CD4-positive, CD25-positive, alpha-beta regulatory T cell (primary cell): ENCODE results near the gene NRL. TPM values are rescaled to one million over a fixed set of nuclear protein-coding genes. Genes with fewer than 3 reads are reported as not detected.

Experiments used
- ATAC-seq, 2 donors: fragments of 150-1000 bp; cut with Tn5 transposase; one replicate each; pipeline ENCODE4 v1.10.0; 2021; ENCODE audit warnings: low read depth in 2 of 2, moderate number of reproducible peaks in 2 of 2, moderate library complexity in 1 of 2
- DNase-seq, 3 donors: peaks; one replicate each; pipeline versions ENCODE4 v3.0.0 to v3.0.0-alpha.2; 2012 to 2022; ENCODE audit warnings: mixed read lengths in 1 of 3
- H3K27ac ChIP-seq: one replicate; pipeline ENCODE4 v1.7.0; 2013; ENCODE audit warnings: mild to moderate bottlenecking, low read length; ENCODE audit not compliant: insufficient read depth, poor library complexity, severe bottlenecking
- H3K27me3 ChIP-seq: one replicate; pipeline ENCODE4 v1.7.0; 2013; ENCODE audit warnings: low read length; ENCODE audit not compliant: control insufficient read depth, insufficient read depth
- H3K36me3 ChIP-seq: one replicate; pipeline ENCODE4 v1.7.0; 2013; ENCODE audit warnings: mild to moderate bottlenecking, low read length, moderate library complexity; ENCODE audit not compliant: control insufficient read depth, insufficient read depth
- H3K4me1 ChIP-seq: 2 replicates; pipeline ENCODE4 v1.7.0; 2013; ENCODE audit warnings: mild to moderate bottlenecking, low read length; ENCODE audit not compliant: insufficient read depth, control insufficient read depth, poor library complexity, severe bottlenecking
- H3K4me3 ChIP-seq: one replicate; pipeline ENCODE4 v1.7.0; 2013; ENCODE audit warnings: low read depth, mild to moderate bottlenecking, low read length, moderate library complexity
- H3K9me3 ChIP-seq, 2 experiments: 1 replicate in 1 of 2; 2 replicates in 1 of 2; pipeline ENCODE4 v1.7.0; 2013; ENCODE audit warnings: low read length in 2 of 2, mild to moderate bottlenecking in 1 of 2, moderate library complexity in 1 of 2; ENCODE audit not compliant: control insufficient read depth in 2 of 2
- H3K27ac Mint-ChIP-seq, 3 donors: one replicate each; pipeline ENCODE4 v1.8.0; 2020 to 2022; ENCODE audit warnings: mild to moderate bottlenecking in 3 of 3, mixed read lengths in 3 of 3, moderate library complexity in 2 of 3
- H3K27me3 Mint-ChIP-seq: one replicate; pipeline ENCODE4 v1.8.0; 2022; ENCODE audit warnings: mild to moderate bottlenecking, mixed read lengths
- H3K36me3 Mint-ChIP-seq: one replicate; pipeline ENCODE4 v1.8.0; 2020; ENCODE audit warnings: mixed read lengths
- H3K4me1 Mint-ChIP-seq, 4 donors: one replicate each; pipeline ENCODE4 v1.8.0; 2020 to 2022; ENCODE audit warnings: mixed read lengths in 4 of 4, mild to moderate bottlenecking in 1 of 4
- H3K4me3 Mint-ChIP-seq, 4 donors: one replicate each; pipeline ENCODE4 v1.8.0; 2020 to 2022; ENCODE audit warnings: mild to moderate bottlenecking in 4 of 4, mixed read lengths in 4 of 4, moderate library complexity in 3 of 4
- H3K9me3 Mint-ChIP-seq, 7 donors: one replicate each; pipeline ENCODE4 v1.8.0; 2020 to 2022; ENCODE audit warnings: mixed read lengths in 7 of 7, mild to moderate bottlenecking in 3 of 7, moderate library complexity in 2 of 7
- polyA plus RNA-seq, 4 donors: library from polyadenylated mRNA; unstranded; fragments of 300-500 nt; fragmentation: Illumina TruSeq; gene quantifications; one replicate each; pipeline ENCODE4 v1.2.3, GENCODE V29; 2021
- total RNA-seq: library from RNA; stranded (reverse); gene quantifications from one replicate; pipeline ENCODE4 v1.2.3, GENCODE V29; 2022

NRL gene
- total and polyA plus RNA-seq, 5 donors from 2014 or later: 1.9 to 2.9 (median 2.2) TPM

GRCh38 chr14:24147761-24148428 is 33.1 kb upstream of the NRL start:
- Mint-ChIP-seq H3K27me3 (no peaks in the 10 kb centered on the region), H3K4me1 (peaks cover 0 to 68% (median 41%) of the 10 kb centered on the region in 4 donors), H3K4me3 (peak overlapping the region; percentile 92 to 98 (median 95)), H3K27ac (peak overlapping the region; percentile 70 to 93 (median 88)), H3K9me3 (no peaks in the 10 kb centered on the region), H3K36me3 (peaks cover 15% of the 10 kb centered on the region)
- Histone ChIP-seq H3K27me3 (no peaks in the 10 kb centered on the region), H3K4me1 (peaks cover 46% of the 10 kb centered on the region), H3K9me3 (no peaks in the 10 kb centered on the region), H3K36me3 (peaks cover 49% of the 10 kb centered on the region), H3K27ac (peak overlapping the region; percentile 92), H3K4me3 (peak overlapping the region; percentile 77)
- DNase-seq (no peak), ATAC-seq (no peak)

DNA sequence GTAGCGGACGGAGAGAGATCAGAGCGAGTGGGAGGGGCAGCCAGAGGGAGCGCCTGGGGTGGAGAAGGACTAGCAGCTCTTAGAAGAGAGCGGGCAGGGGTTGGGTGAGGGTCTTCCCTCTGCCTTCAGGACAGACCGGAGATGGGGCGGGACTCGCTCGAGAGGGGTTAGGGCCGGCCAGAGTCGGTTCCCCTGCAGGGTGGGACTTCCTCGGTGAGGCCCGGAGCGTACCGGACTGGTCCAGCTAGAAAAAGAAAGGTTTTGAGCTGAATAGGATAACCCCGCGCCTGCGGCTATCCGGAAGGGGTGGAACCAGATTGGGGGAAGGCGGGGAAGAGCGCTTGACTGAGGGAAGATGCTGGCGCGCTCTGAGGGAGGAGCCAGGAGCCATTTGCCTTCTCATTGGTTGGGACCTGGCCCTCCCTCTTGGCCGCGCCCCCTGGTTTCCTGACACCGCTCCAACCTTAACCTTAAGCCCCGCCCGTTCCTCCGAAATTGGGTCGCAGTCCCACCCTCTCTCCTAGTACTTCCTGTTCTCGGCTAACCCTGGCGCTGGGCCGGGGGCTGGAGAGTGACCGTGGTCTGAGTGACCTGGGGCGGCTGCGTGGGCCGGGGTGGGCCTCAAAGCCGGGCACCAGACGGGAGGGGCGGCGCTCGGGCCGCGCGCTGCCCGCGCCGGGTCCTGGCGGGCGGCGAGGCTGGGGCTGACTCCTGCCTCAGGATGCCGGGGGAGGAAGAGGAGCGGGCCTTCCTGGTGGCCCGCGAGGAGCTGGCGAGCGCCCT is 32.4 kb upstream of the NRL start, which contains the start of gene RNF31:
Gene RNF31 (plus strand): TSS at position 521 of the 783 bp plus-strand sequence. CDS start 201 bp downstream, at position 722.
- H3K27me3 Mint-ChIP-seq: no peaks in the 10 kb centered on the region
- Histone ChIP-seq H3K27me3 (no peaks in the 10 kb centered on the region), H3K4me1 (peaks cover 49% of the 10 kb centered on the region), H3K9me3 (no peaks in the 10 kb centered on the region), H3K4me3 (peak within 1 kb of the TSS; percentile 96), H3K27ac (peak within 1 kb of the TSS; percentile 92), H3K36me3 (peaks cover 44% of the 10 kb centered on the region)
- peaks cover 15% of the 10 kb centered on the region for H3K36me3 Mint-ChIP-seq
- H3K27ac Mint-ChIP-seq: peak within 1 kb of the TSS; percentile 92 to 98 (median 97)
- H3K9me3 Mint-ChIP-seq: no peaks in the 10 kb centered on the region
- H3K4me3 Mint-ChIP-seq: peak within 1 kb of the TSS; percentile 98 to 100 (median 100)
- peaks cover 0 to 75% (median 41%) of the 10 kb centered on the region in 4 donors for H3K4me1 Mint-ChIP-seq
- ATAC-seq (peak; percentile 89 to 90), DNase-seq (peak; percentile 97 to 100 (median 97))

DNA sequence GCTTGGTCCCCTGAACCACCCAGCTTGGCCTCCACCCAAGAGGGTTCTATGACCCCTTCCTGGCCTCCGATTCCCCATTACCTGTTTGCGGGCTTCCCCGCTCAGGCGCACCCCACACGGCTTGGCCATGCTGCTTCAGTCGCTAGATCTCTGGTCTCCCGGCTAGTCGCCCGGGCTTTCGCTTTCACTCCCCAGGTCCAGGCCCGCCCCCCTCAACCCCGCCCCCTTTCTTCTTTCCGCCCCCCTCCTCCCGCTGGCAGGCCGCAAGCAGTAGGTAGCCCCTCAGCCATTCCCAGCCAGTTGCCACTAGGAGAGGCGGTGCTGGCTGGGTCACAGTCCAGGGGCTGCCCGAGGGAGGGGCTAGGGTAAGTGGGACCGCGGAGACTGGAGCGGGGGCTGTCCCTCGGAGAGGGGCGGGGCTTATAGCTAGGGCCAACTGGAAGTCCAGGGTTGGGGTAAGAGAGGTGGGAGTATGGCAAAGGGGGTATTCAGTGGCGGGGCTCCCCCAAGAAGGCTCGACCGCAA is 31.8 kb upstream of the NRL start, which contains the start of gene PSME2:
Gene PSME2 (minus strand): TSS at position 158 of the 525 bp plus-strand sequence. CDS start 29 bp downstream, at position 129.
- H3K4me1 ChIP-seq: peaks cover 54% of the 10 kb centered on the region
- DNase-seq (peak; percentile 83 to 91 (median 88)), ATAC-seq (peak; percentile 43 to 48)
- H3K9me3 ChIP-seq: no peaks in the 10 kb centered on the region
- H3K4me3 ChIP-seq: peak within 1 kb of the TSS; percentile 96
- peaks cover 37% of the 10 kb centered on the region for H3K36me3 ChIP-seq
- peak within 1 kb of the TSS; percentile 92 for H3K27ac ChIP-seq
- no peaks in the 10 kb centered on the region for H3K27me3 Mint-ChIP-seq
- H3K27me3 ChIP-seq: no peaks in the 10 kb centered on the region
- peaks cover 12% of the 10 kb centered on the region for H3K36me3 Mint-ChIP-seq
- H3K4me1 Mint-ChIP-seq: peaks cover 0 to 78% (median 45%) of the 10 kb centered on the region in 4 donors
- peak within 1 kb of the TSS; percentile 98 to 100 (median 100) for H3K4me3 Mint-ChIP-seq
- peak within 1 kb of the TSS; percentile 92 to 98 (median 97) for H3K27ac Mint-ChIP-seq
- no peaks in the 10 kb centered on the region for H3K9me3 Mint-ChIP-seq

DNA sequence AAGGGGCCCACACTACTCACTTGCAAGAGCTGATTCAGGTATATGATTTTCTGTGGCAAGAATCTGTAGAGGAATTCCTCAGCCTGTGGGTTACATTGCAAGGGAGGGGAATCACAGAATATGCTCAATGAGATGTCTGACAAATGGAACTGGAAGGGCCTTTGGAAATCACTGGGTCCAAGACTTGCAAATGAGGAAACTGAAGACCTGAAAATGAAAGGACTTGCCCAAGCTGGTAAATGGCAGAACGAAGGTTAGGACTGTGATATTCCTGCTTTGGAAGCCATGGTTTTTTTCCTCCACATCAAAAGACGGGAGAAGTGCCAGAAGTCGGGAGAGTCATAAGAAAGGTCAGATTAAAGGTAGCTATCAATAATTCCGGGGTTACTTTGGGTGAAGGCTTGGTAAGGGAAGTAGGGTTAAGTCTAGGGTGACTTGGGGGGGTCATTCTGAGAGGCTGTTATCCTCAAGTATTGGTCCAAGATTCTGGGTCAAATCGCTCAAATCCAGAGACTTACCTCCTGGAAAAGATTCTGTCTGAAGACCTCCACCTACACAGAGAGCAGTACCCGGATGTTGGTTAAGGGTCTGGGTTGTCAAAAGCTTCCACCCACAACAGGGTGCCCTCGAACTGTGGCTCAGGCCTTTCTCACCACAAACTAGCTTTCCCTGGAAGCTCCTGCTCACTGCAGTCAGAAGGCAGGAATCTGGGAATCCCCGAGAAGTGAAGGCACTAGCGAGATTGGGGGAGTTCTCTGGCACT is 31.1 kb upstream of the NRL start:
- DNase-seq: peak in 1 of 3 donors; percentile 43
- H3K36me3 ChIP-seq: peaks cover 31% of the 10 kb centered on the region
- Mint-ChIP-seq H3K36me3 (peaks cover 12% of the 10 kb centered on the region), H3K27me3 (no peaks in the 10 kb centered on the region), H3K4me3 (peak overlapping the region; percentile 98 to 100 (median 100)), H3K27ac (peak overlapping the region; percentile 92 to 98 (median 97)), H3K4me1 (peaks cover 0 to 77% (median 45%) of the 10 kb centered on the region in 4 donors), H3K9me3 (no peaks in the 10 kb centered on the region)
- H3K4me3 ChIP-seq: peak overlapping the region; percentile 96
- no peak for ATAC-seq
- H3K4me1 ChIP-seq: peaks cover 55% of the 10 kb centered on the region
- H3K27ac ChIP-seq: peak overlapping the region; percentile 92
- no peaks in the 10 kb centered on the region for H3K27me3 ChIP-seq
- no peaks in the 10 kb centered on the region for H3K9me3 ChIP-seq

DNA sequence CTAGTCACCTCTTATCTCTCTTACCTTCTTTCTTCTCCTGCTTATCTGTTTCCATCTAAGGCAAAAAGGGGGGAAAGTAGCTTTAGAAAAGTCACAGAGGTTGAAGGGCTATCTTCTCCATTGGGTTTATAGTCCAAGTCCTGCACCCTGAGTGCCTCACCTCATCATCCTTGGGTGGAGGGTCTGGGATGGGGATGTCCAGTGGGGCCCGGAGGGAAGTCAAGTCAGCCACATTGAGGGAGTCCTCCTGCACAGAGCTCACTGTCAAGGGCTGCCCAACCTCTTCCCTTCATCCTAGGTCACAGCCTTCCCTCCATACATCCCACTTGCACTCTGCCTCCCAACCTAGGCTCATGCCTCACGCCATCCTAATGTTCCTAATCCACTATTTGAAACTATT is 30.5 kb upstream of the NRL start:
- H3K4me3 Mint-ChIP-seq: peak overlapping the region; percentile 98 to 100 (median 100)
- Histone ChIP-seq H3K4me1 (peaks cover 59% of the 10 kb centered on the region), H3K27me3 (no peaks in the 10 kb centered on the region), H3K27ac (peak overlapping the region; percentile 92), H3K4me3 (peak overlapping the region; percentile 96), H3K36me3 (peaks cover 24% of the 10 kb centered on the region), H3K9me3 (no peaks in the 10 kb centered on the region)
- H3K27ac Mint-ChIP-seq: peak overlapping the region; percentile 55 to 98 (median 90)
- no peak for DNase-seq
- peaks cover 8% of the 10 kb centered on the region for H3K36me3 Mint-ChIP-seq
- H3K4me1 Mint-ChIP-seq: peaks cover 0 to 76% (median 40%) of the 10 kb centered on the region in 4 donors
- ATAC-seq: no peak
- H3K27me3 Mint-ChIP-seq: no peaks in the 10 kb centered on the region
- no peaks in the 10 kb centered on the region for H3K9me3 Mint-ChIP-seq

- Histone ChIP-seq H3K4me1 (peaks cover 59% of the 10 kb centered on the region), H3K9me3 (no peaks in the 10 kb centered on the region), H3K27ac (no peak overlapping the region), H3K36me3 (peaks cover 17% of the 10 kb centered on the region), H3K4me3 (peak overlapping the region; percentile 13), H3K27me3 (no peaks in the 10 kb centered on the region)
- Mint-ChIP-seq H3K4me1 (peaks cover 6 to 76% (median 42%) of the 10 kb centered on the region in 4 donors), H3K4me3 (peak overlapping the region; percentile 57 to 77 (median 66)), H3K9me3 (no peaks in the 10 kb centered on the region), H3K27ac (peak overlapping the region in 2 of 3 donors; percentile 50 to 79), H3K36me3 (peaks cover 8% of the 10 kb centered on the region), H3K27me3 (no peaks in the 10 kb centered on the region)
- DNase-seq: no peak
- ATAC-seq: no peak
Measured at GRCh38 chr14:24144451-24144850, 29.7 kb upstream of the NRL start.

DNA sequence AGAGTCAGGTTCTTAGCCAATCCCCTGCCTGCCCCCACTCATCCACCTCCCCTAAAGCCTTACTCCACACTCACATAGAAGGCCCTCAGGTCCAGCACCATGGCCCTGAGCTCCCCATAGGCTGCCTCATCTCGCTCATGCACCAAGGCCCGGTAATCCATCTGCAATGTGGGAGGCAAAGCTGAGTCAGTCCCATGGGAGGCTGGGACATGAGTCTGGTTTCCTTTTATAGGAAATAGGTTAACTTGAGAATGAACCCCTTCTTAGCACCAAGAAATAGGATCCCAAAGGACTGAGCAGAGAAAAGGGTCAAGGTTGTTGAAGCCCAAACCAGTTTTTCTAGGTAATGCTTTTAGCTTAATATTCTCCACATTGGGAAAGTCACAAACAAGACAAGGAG is 28.8 kb upstream of the NRL start:
- H3K4me1 Mint-ChIP-seq: peaks cover 6 to 76% (median 44%) of the 10 kb centered on the region in 4 donors
- H3K9me3 ChIP-seq: no peaks in the 10 kb centered on the region
- peaks cover 56% of the 10 kb centered on the region for H3K4me1 ChIP-seq
- H3K36me3 Mint-ChIP-seq: peaks cover 16% of the 10 kb centered on the region
- no peaks in the 10 kb centered on the region for H3K9me3 Mint-ChIP-seq
- H3K4me3 Mint-ChIP-seq: peak overlapping the region; percentile 43 to 74 (median 58)
- no peaks in the 10 kb centered on the region for H3K27me3 ChIP-seq
- ATAC-seq (no peak), DNase-seq (no peak)
- no peak overlapping the region for H3K27ac ChIP-seq
- H3K27me3 Mint-ChIP-seq: no peaks in the 10 kb centered on the region
- peak overlapping the region in 1 of 3 donors; percentile 14 for H3K27ac Mint-ChIP-seq
- peaks cover 18% of the 10 kb centered on the region for H3K36me3 ChIP-seq
- no peak overlapping the region for H3K4me3 ChIP-seq
